ENCODE measurements around the gene GSTM1.
"Not testable (repeated sequence)": the region's sequence is repeated elsewhere in the genome, so short reads cannot be mapped to it uniquely, and the experiment has no call there.

Gene GSTM1

GRCh38 chr1:109659997-109660690 lies 27.5 kb upstream of the GSTM1 start:
- no peak for DNase-seq (ENCODE audit: low spot score)

- DNase-seq (ENCODE audit: low spot score), result not testable (repeated sequence)
Measured at GRCh38 chr1:109660691-109661026, 27.0 kb upstream of the GSTM1 start.

- no peak for DNase-seq (ENCODE audit: low spot score)
Measured at GRCh38 chr1:109661391-109661790, 26.2 kb upstream of the GSTM1 start.

- no peak for DNase-seq (ENCODE audit: low spot score)
Measured at GRCh38 chr1:109664671-109665070, 22.9 kb upstream of the GSTM1 start.

- DNase-seq (ENCODE audit: low spot score), result peak; percentile 82
Measured at GRCh38 chr1:109667452-109668122, 20.0 kb upstream of the GSTM1 start, which contains the start of gene GSTM2. GSTM2 (plus strand) TSS chr1:109668057; CDS start chr1:109668116, 59 bp downstream.

GRCh38 chr1:109668123-109668775 lies 19.4 kb upstream of the GSTM1 start:
- DNase-seq (ENCODE audit: low spot score), result no peak

DNA sequence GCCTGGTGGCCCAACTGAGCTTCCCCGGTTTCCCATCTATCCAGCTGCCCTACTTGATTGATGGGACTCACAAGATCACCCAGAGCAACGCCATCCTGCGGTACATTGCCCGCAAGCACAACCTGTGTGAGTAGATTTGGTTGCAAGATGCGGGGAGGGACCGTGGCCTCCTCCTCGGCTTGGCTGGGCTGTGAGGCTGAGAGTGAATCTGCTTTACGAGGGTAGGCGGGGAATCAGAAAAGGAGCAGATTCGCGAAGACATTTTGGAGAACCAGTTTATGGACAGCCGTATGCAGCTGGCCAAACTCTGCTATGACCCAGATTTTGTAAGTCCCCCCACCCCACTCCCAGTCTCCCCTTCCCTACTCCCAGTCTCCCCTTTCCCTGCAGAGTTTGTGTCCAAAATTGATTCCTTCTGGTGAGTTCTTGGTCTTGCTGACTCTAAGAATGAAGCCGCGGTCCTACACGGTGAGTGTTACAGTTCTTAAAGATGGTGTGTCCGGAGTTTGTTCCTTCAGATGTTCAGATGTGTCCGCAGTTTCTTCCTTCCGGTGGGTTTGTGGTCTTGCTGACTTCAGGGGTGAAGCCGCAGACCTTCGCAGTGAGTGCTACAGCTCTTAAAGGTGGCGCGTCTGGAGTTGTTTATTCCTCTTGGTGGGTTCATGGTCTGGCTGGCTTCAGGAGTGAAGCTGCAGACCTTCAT lies 18.2 kb upstream of the GSTM1 start:
- no peak for DNase-seq (ENCODE audit: low spot score)

DNA sequence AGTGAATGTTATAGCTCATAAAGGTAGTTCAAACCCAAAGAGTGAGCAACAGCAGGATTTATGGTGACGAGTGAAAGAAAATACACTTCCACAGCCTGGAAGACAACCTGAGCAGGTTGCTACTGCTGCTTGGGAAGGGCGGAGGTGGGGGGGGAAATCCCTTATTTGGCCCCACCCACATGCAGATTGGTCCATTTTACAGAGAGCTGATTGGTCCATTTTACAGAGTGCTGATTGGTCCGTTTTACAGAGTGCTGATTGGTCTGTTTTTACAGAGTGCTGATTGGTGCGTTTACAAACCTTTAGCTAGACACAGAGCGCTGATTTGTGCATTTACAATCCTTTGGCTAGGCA lies 17.7 kb upstream of the GSTM1 start:
- not testable (repeated sequence) for DNase-seq (ENCODE audit: low spot score)

DNA sequence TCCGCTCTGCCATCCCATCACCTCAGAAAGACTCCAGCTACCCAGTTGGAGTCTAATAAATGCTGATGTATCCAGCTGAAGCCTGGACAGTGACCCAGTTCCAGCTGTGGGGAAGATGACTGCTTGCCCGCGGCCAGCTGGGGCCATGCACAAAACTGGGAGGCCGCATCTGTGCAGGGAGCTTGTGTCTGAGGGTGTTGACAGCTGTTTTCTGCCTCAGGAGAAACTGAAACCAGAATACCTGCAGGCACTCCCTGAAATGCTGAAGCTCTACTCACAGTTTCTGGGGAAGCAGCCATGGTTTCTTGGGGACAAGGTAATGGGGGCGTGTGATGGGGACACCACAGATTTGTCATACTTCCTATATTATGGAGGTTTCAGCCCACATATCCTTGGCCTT lies 16.6 kb upstream of the GSTM1 start:
- no peak for DNase-seq (ENCODE audit: low spot score)

- DNase-seq (ENCODE audit: low spot score), result not testable (repeated sequence)
Measured at GRCh38 chr1:109673861-109674260, 13.8 kb upstream of the GSTM1 start.

GRCh38 chr1:109676683-109677381 lies 10.8 kb upstream of the GSTM1 start:
- not testable (repeated sequence) for DNase-seq (ENCODE audit: low spot score)

- no peak for DNase-seq (ENCODE audit: low spot score)
Measured at GRCh38 chr1:109677459-109677858, 10.2 kb upstream of the GSTM1 start.

DNA sequence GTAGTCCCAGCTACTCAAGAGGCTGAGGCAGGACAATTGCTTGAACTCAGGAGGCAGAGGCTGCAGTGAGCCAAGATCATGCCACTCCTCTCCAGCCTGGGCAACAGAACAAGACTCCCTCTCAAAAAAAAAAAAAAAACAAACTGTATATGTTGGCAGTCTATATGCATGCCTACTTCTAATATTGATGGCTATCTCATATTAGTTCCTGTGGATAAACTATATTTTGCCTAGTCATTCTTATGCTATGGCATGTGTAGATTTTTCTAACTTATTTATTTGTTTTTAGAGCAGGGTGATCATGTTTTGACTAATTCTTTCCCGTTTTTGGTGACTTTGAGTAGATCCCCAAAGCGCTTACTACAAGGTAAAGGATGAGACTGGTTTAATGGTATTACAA lies 9.0 kb upstream of the GSTM1 start:
- not testable (repeated sequence) for DNase-seq (ENCODE audit: low spot score)

GRCh38 chr1:109684777-109685176 lies 2.8 kb upstream of the GSTM1 start:
- not testable (repeated sequence) for DNase-seq (ENCODE audit: low spot score)

GRCh38 chr1:109685399-109685798 lies 2.2 kb upstream of the GSTM1 start:
- not testable (repeated sequence) for DNase-seq (ENCODE audit: low spot score)

- DNase-seq (ENCODE audit: low spot score), result not testable (repeated sequence)
Measured at GRCh38 chr1:109685890-109686289, 1.7 kb upstream of the GSTM1 start.

GRCh38 chr1:109687109-109687508 lies 508 bp upstream of the GSTM1 start:
- DNase-seq (ENCODE audit: low spot score), result not testable (repeated sequence)

DNA sequence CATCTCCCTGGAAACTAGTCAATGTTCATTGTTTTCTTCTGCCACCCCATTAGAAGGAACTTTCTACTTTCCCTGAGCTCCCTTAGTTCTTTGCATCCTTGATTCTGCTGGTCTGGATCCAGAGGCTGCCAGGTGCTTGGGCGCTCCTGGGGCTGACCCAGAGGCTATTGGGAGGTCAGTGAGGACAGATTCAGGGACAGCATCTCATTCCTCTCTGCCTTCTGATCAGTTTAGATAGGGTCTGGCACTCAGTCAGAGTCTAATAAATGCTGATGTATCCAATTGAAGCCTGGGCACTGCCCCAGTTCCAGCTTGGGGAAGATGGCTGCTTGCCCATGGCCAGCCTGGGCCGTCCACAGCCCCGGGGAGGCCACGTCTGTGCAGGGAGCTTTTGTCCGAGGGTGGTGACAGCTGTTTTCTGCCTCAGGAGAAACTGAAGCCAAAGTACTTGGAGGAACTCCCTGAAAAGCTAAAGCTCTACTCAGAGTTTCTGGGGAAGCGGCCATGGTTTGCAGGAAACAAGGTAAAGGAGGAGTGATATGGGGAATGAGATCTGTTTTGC lies 2.3 kb downstream of the GSTM1 start:
- no peak for DNase-seq (ENCODE audit: low spot score)

DNA sequence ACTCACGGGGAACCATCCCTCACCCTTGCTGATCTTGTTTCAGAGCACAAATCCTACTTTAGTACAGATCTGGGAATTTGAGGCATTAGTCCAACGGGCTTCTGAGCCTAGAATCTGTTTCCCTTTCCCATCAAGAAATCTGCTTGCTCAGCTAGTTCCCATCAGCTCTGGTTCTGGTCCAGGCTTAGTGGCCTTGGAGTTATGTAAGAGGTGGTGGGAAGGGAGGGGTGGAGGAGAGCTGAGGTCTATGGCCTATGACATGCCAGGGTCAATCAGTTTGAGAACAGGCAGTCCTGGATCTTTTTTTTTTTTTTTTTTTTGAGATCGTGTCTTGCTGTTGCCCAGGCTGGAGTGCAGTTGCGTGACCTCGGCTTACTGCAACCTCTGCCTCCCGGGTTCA lies 4.1 kb downstream of the GSTM1 start:
- no peak for DNase-seq (ENCODE audit: low spot score)

GRCh38 chr1:109694400-109694799 lies 6.8 kb downstream of the GSTM1 start:
- not testable (repeated sequence) for DNase-seq (ENCODE audit: low spot score)

DNA sequence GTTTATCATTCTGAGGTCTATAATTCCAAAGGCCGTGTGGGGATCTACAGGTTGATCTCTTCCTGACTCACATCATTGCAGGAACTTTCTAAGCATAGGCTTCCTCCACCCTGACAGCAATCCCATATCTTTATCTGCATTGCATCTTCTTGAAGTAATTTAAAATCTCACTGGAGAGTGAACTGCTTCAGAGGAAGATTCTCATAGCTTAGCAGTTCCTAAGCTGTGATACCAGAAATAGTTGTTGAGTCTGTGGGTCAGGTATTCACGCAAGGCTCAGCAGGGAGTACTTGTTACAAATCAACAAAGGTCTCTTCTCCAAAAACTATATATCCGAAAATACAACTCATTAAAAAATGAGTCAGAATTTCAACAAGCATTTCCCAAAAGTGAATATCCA lies 7.5 kb downstream of the GSTM1 start:
- DNase-seq (ENCODE audit: low spot score), result not testable (repeated sequence)

DNA sequence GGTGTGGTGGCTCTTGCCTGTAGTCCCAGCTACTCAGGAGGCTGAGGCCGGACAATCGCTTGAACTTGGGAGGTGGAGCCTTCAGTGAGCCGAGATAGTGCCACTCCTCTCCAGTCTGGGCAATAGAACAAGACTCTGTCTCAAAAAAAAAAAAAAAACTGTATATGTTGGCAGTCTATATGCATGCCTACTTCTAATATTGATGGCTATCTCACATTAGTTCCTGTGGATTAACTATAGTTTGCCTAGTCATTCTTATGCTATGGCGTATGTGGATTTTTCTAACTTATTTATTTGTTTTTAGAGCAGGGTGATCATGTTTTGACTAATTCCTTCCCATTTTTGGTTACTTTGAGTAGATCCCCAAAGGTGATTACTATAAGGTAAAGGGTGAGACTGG lies 9.4 kb downstream of the GSTM1 start:
- DNase-seq (ENCODE audit: low spot score), result no peak

Data from CD4-positive, alpha-beta T cell treated with Interleukin-6 at 100 ng/mL for 8 hours (primary cell).